ENCODE results near the gene MED27. TPM values are rescaled to one million over a fixed set of nuclear protein-coding genes. Genes with fewer than 3 reads are reported as not detected.

Gene MED27
- total and polyA plus RNA-seq, 2 experiments from 2014 or later: 18.3 to 69.2 TPM

- DNase-seq (ENCODE audit: low read depth in 1 of 2, low spot score in 1 of 2): no peak
- H3K36me3 ChIP-seq: no peaks in the 10 kb centered on the region
- no peak overlapping the region for H3K27ac ChIP-seq
- no peaks in the 10 kb centered on the region for H3K4me1 ChIP-seq (ENCODE audit: low read depth)
- TF ChIP-seq CTCF (IDR thresholded peaks at IDR 0.05; ENCODE audit: low read depth, low read length): no peak
- no peaks in the 10 kb centered on the region for H3K27me3 ChIP-seq
- no peak overlapping the region for H3K4me3 ChIP-seq
- no peaks in the 10 kb centered on the region for H3K9me3 ChIP-seq (ENCODE audit: low read depth)
Measured at GRCh38 chr9:131994364-131995125, 85.1 kb downstream of the MED27 start.

- no peak overlapping the region for H3K4me3 ChIP-seq
- H3K36me3 ChIP-seq: no peaks in the 10 kb centered on the region
- no peaks in the 10 kb centered on the region for H3K4me1 ChIP-seq (ENCODE audit: low read depth)
- H3K27ac ChIP-seq: no peak overlapping the region
- no peak for DNase-seq (ENCODE audit: low read depth in 1 of 2, low spot score in 1 of 2)
- no peak for TF ChIP-seq CTCF (IDR thresholded peaks at IDR 0.05; ENCODE audit: low read depth, low read length)
- no peaks in the 10 kb centered on the region for H3K27me3 ChIP-seq
- H3K9me3 ChIP-seq (ENCODE audit: low read depth): no peaks in the 10 kb centered on the region
Measured at GRCh38 chr9:131992906-131993657, 86.6 kb downstream of the MED27 start.

GRCh38 chr9:131987232-131987631, 92.4 kb downstream of the MED27 start:
- H3K27me3 ChIP-seq: no peaks in the 10 kb centered on the region
- no peak for TF ChIP-seq CTCF (IDR thresholded peaks at IDR 0.05; ENCODE audit: low read depth, low read length)
- H3K4me1 ChIP-seq (ENCODE audit: low read depth): no peaks in the 10 kb centered on the region
- H3K9me3 ChIP-seq (ENCODE audit: low read depth): no peaks in the 10 kb centered on the region
- no peak overlapping the region for H3K27ac ChIP-seq
- no peak for DNase-seq (ENCODE audit: low read depth in 1 of 2, low spot score in 1 of 2)
- H3K4me3 ChIP-seq: no peak overlapping the region
- H3K36me3 ChIP-seq: no peaks in the 10 kb centered on the region

- Histone ChIP-seq H3K27ac (no peak overlapping the region), H3K36me3 (no peaks in the 10 kb centered on the region), H3K4me1 (ENCODE audit: low read depth) (peaks cover 4% of the 10 kb centered on the region), H3K4me3 (no peak overlapping the region), H3K9me3 (ENCODE audit: low read depth) (no peaks in the 10 kb centered on the region), H3K27me3 (no peaks in the 10 kb centered on the region)
- no peak for TF ChIP-seq CTCF (IDR thresholded peaks at IDR 0.05; ENCODE audit: low read depth, low read length)
- no peak for DNase-seq (ENCODE audit: low read depth in 1 of 2, low spot score in 1 of 2)
Measured at GRCh38 chr9:131986576-131986975, 93.1 kb downstream of the MED27 start.

- TF ChIP-seq CTCF (IDR thresholded peaks at IDR 0.05; ENCODE audit: low read depth, low read length): no peak
- Histone ChIP-seq H3K27me3 (no peaks in the 10 kb centered on the region), H3K4me1 (ENCODE audit: low read depth) (peaks cover 9% of the 10 kb centered on the region), H3K27ac (no peak overlapping the region), H3K9me3 (ENCODE audit: low read depth) (no peaks in the 10 kb centered on the region), H3K36me3 (no peaks in the 10 kb centered on the region), H3K4me3 (no peak overlapping the region)
- no peak for DNase-seq (ENCODE audit: low read depth in 1 of 2, low spot score in 1 of 2)
Measured at GRCh38 chr9:131986089-131986488, 93.6 kb downstream of the MED27 start.

Measured in cardiac muscle cell (in vitro differentiated cells and primary cell).